ENCODE results near the gene P2RY14.

Gene P2RY14

GRCh38 chr3:151299006-151299405 lies 20.7 kb upstream of the P2RY14 start:
- H3K27me3 ChIP-seq (ENCODE audit: control insufficient read depth, insufficient read depth, low read length): no peaks in the 10 kb centered on the region
- H3K36me3 ChIP-seq (ENCODE audit: control insufficient read depth, insufficient read depth, low read length): no peaks in the 10 kb centered on the region
- H3K4me1 ChIP-seq (ENCODE audit: control insufficient read depth, insufficient read depth, low read length): peaks cover 2% of the 10 kb centered on the region
- H3K9me3 ChIP-seq (ENCODE audit: control insufficient read depth, insufficient read depth, low read length): no peaks in the 10 kb centered on the region
- H3K4me3 ChIP-seq (ENCODE audit: low read depth, low read length): no peak overlapping the region
- H3K9ac ChIP-seq (ENCODE audit: low read depth, low read length): no peak overlapping the region

GRCh38 chr3:151297429-151297828 lies 19.1 kb upstream of the P2RY14 start:
- Histone ChIP-seq H3K4me1 (ENCODE audit: control insufficient read depth, insufficient read depth, low read length) (no peaks in the 10 kb centered on the region), H3K36me3 (ENCODE audit: control insufficient read depth, insufficient read depth, low read length) (no peaks in the 10 kb centered on the region), H3K9me3 (ENCODE audit: control insufficient read depth, insufficient read depth, low read length) (no peaks in the 10 kb centered on the region), H3K9ac (ENCODE audit: low read depth, low read length) (no peak overlapping the region), H3K27me3 (ENCODE audit: control insufficient read depth, insufficient read depth, low read length) (no peaks in the 10 kb centered on the region), H3K4me3 (ENCODE audit: low read depth, low read length) (no peak overlapping the region)

GRCh38 chr3:151296226-151296625 lies 17.9 kb upstream of the P2RY14 start:
- Histone ChIP-seq H3K4me3 (ENCODE audit: low read depth, low read length) (no peak overlapping the region), H3K4me1 (ENCODE audit: control insufficient read depth, insufficient read depth, low read length) (no peaks in the 10 kb centered on the region), H3K9ac (ENCODE audit: low read depth, low read length) (no peak overlapping the region), H3K36me3 (ENCODE audit: control insufficient read depth, insufficient read depth, low read length) (no peaks in the 10 kb centered on the region), H3K27me3 (ENCODE audit: control insufficient read depth, insufficient read depth, low read length) (no peaks in the 10 kb centered on the region), H3K9me3 (ENCODE audit: control insufficient read depth, insufficient read depth, low read length) (no peaks in the 10 kb centered on the region)

- no peaks in the 10 kb centered on the region for H3K4me1 ChIP-seq (ENCODE audit: control insufficient read depth, insufficient read depth, low read length)
- H3K27me3 ChIP-seq (ENCODE audit: control insufficient read depth, insufficient read depth, low read length): no peaks in the 10 kb centered on the region
- no peaks in the 10 kb centered on the region for H3K9me3 ChIP-seq (ENCODE audit: control insufficient read depth, insufficient read depth, low read length)
- H3K4me3 ChIP-seq (ENCODE audit: low read depth, low read length): no peak overlapping the region
- no peaks in the 10 kb centered on the region for H3K36me3 ChIP-seq (ENCODE audit: control insufficient read depth, insufficient read depth, low read length)
- H3K9ac ChIP-seq (ENCODE audit: low read depth, low read length): no peak overlapping the region
Measured at GRCh38 chr3:151293127-151293526, 14.8 kb upstream of the P2RY14 start.

GRCh38 chr3:151290673-151291072 lies 12.3 kb upstream of the P2RY14 start:
- no peak overlapping the region for H3K9ac ChIP-seq (ENCODE audit: low read depth, low read length)
- no peaks in the 10 kb centered on the region for H3K9me3 ChIP-seq (ENCODE audit: control insufficient read depth, insufficient read depth, low read length)
- peaks cover 2% of the 10 kb centered on the region for H3K4me1 ChIP-seq (ENCODE audit: control insufficient read depth, insufficient read depth, low read length)
- H3K36me3 ChIP-seq (ENCODE audit: control insufficient read depth, insufficient read depth, low read length): no peaks in the 10 kb centered on the region
- H3K4me3 ChIP-seq (ENCODE audit: low read depth, low read length): no peak overlapping the region
- H3K27me3 ChIP-seq (ENCODE audit: control insufficient read depth, insufficient read depth, low read length): no peaks in the 10 kb centered on the region

GRCh38 chr3:151289445-151289844 lies 11.1 kb upstream of the P2RY14 start:
- Histone ChIP-seq H3K36me3 (ENCODE audit: control insufficient read depth, insufficient read depth, low read length) (no peaks in the 10 kb centered on the region), H3K9me3 (ENCODE audit: control insufficient read depth, insufficient read depth, low read length) (no peaks in the 10 kb centered on the region), H3K4me1 (ENCODE audit: control insufficient read depth, insufficient read depth, low read length) (peaks cover 2% of the 10 kb centered on the region), H3K9ac (ENCODE audit: low read depth, low read length) (no peak overlapping the region), H3K27me3 (ENCODE audit: control insufficient read depth, insufficient read depth, low read length) (no peaks in the 10 kb centered on the region), H3K4me3 (ENCODE audit: low read depth, low read length) (no peak overlapping the region)

- H3K27me3 ChIP-seq (ENCODE audit: control insufficient read depth, insufficient read depth, low read length): no peaks in the 10 kb centered on the region
- H3K9ac ChIP-seq (ENCODE audit: low read depth, low read length): no peak overlapping the region
- H3K36me3 ChIP-seq (ENCODE audit: control insufficient read depth, insufficient read depth, low read length): no peaks in the 10 kb centered on the region
- H3K4me1 ChIP-seq (ENCODE audit: control insufficient read depth, insufficient read depth, low read length): peaks cover 2% of the 10 kb centered on the region
- H3K4me3 ChIP-seq (ENCODE audit: low read depth, low read length): no peak overlapping the region
- H3K9me3 ChIP-seq (ENCODE audit: control insufficient read depth, insufficient read depth, low read length): no peaks in the 10 kb centered on the region
Measured at GRCh38 chr3:151285940-151286339, 7.6 kb upstream of the P2RY14 start.

- Histone ChIP-seq H3K36me3 (ENCODE audit: control insufficient read depth, insufficient read depth, low read length) (no peaks in the 10 kb centered on the region), H3K9ac (ENCODE audit: low read depth, low read length) (no peak overlapping the region), H3K9me3 (ENCODE audit: control insufficient read depth, insufficient read depth, low read length) (no peaks in the 10 kb centered on the region), H3K4me3 (ENCODE audit: low read depth, low read length) (no peak overlapping the region), H3K4me1 (ENCODE audit: control insufficient read depth, insufficient read depth, low read length) (peaks cover 2% of the 10 kb centered on the region), H3K27me3 (ENCODE audit: control insufficient read depth, insufficient read depth, low read length) (no peaks in the 10 kb centered on the region)
Measured at GRCh38 chr3:151283907-151284461, 5.6 kb upstream of the P2RY14 start.

- Histone ChIP-seq H3K9me3 (ENCODE audit: control insufficient read depth, insufficient read depth, low read length) (no peaks in the 10 kb centered on the region), H3K9ac (ENCODE audit: low read depth, low read length) (no peak overlapping the region), H3K4me1 (ENCODE audit: control insufficient read depth, insufficient read depth, low read length) (peaks cover 2% of the 10 kb centered on the region), H3K27me3 (ENCODE audit: control insufficient read depth, insufficient read depth, low read length) (no peaks in the 10 kb centered on the region), H3K36me3 (ENCODE audit: control insufficient read depth, insufficient read depth, low read length) (no peaks in the 10 kb centered on the region), H3K4me3 (ENCODE audit: low read depth, low read length) (no peak overlapping the region)
Measured at GRCh38 chr3:151283387-151283786, 5.0 kb upstream of the P2RY14 start.

- Histone ChIP-seq H3K9ac (ENCODE audit: low read depth, low read length) (no peak overlapping the region), H3K36me3 (ENCODE audit: control insufficient read depth, insufficient read depth, low read length) (no peaks in the 10 kb centered on the region), H3K4me3 (ENCODE audit: low read depth, low read length) (no peak overlapping the region), H3K4me1 (ENCODE audit: control insufficient read depth, insufficient read depth, low read length) (peaks cover 2% of the 10 kb centered on the region), H3K27me3 (ENCODE audit: control insufficient read depth, insufficient read depth, low read length) (no peaks in the 10 kb centered on the region), H3K9me3 (ENCODE audit: control insufficient read depth, insufficient read depth, low read length) (no peaks in the 10 kb centered on the region)
Measured at GRCh38 chr3:151282921-151283320, 4.6 kb upstream of the P2RY14 start.

- Histone ChIP-seq H3K4me3 (ENCODE audit: low read depth, low read length) (no peak overlapping the region), H3K9ac (ENCODE audit: low read depth, low read length) (no peak overlapping the region), H3K36me3 (ENCODE audit: control insufficient read depth, insufficient read depth, low read length) (no peaks in the 10 kb centered on the region), H3K9me3 (ENCODE audit: control insufficient read depth, insufficient read depth, low read length) (no peaks in the 10 kb centered on the region), H3K27me3 (ENCODE audit: control insufficient read depth, insufficient read depth, low read length) (no peaks in the 10 kb centered on the region), H3K4me1 (ENCODE audit: control insufficient read depth, insufficient read depth, low read length) (peaks cover 2% of the 10 kb centered on the region)
Measured at GRCh38 chr3:151281671-151282324, 3.5 kb upstream of the P2RY14 start.

- no peaks in the 10 kb centered on the region for H3K36me3 ChIP-seq (ENCODE audit: control insufficient read depth, insufficient read depth, low read length)
- no peak overlapping the region for H3K4me3 ChIP-seq (ENCODE audit: low read depth, low read length)
- no peaks in the 10 kb centered on the region for H3K27me3 ChIP-seq (ENCODE audit: control insufficient read depth, insufficient read depth, low read length)
- H3K9me3 ChIP-seq (ENCODE audit: control insufficient read depth, insufficient read depth, low read length): no peaks in the 10 kb centered on the region
- no peaks in the 10 kb centered on the region for H3K4me1 ChIP-seq (ENCODE audit: control insufficient read depth, insufficient read depth, low read length)
- no peak overlapping the region for H3K9ac ChIP-seq (ENCODE audit: low read depth, low read length)
Measured at GRCh38 chr3:151276687-151277042, 1.7 kb downstream of the P2RY14 start.

Data from iPS-15b (cell line).